DMS79 (cell line): ENCODE measurements around the gene MANBA.

Experiments used
- DNase-seq: peaks from one replicate; lab custom pipeline; 2025; lab: John Stamatoyannopoulos, UW

Gene MANBA

DNA sequence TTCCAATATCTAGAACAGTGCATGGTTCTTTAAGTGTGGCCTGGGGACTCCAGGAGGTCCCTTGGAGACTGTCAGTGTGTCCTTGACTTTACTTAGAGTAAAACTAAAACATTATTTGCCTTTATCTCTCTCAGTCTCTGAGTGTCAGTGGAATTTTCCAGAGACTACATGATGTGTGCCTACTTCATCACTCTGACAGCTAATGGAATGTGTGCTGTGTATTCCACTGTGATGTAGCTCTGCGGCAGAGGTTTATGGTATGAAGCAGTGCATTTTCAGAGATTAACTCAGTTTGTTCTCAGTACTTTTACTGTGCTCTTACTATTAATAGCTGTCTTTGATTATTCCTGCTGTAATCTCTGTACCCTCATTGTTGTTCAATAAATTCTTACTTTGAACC, 85.6 kb downstream of the MANBA start:
- DNase-seq = no peak

GRCh38 chr4:102667001-102667400, 93.8 kb downstream of the MANBA start:
- DNase-seq = no peak

- no peak for DNase-seq
Measured at GRCh38 chr4:102665527-102665926, 95.2 kb downstream of the MANBA start.

DNA sequence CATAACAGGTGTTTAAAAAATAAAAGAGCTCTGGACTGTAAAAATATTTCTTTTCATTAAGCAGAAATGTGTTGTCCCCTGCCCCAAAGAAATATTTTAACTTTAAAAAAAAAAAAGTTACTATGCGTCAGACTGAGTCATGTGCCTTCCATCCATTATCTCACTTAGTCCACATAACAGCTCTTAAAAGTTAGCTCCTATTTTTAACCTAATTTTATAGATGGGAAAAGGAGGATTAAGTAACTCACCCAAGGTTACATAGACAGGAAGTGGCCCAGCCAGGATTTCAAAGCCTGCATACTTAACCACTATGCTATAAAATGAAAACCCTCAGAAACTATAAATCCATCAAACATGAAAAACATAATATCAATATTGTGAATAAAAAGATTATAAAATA, 97.7 kb downstream of the MANBA start:
- DNase-seq = no peak

GRCh38 chr4:102657206-102657605, 103.6 kb downstream of the MANBA start:
- DNase-seq = no peak

DNA sequence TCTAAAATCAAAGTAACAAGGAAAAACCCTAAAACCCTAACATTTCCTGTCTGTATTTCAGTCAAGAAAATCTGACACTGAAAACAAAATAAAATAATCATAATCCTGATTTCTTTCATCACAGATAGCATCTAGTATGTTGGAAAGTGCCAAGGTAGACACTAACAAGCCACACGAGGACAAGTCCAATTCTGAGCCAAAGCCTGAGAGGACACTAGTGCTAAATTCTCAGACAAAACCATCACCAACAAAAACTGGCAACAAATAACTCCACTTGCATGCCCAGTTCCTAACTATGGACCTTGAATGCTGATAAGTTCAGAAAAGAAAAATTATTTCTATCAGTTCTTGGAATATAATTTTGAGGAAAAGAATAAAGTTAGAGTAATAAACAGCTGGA, 113.7 kb downstream of the MANBA start:
- DNase-seq = no peak

- DNase-seq = no peak
Measured at GRCh38 chr4:102642631-102643298, 118.0 kb downstream of the MANBA start.

- DNase-seq = no peak
Measured at GRCh38 chr4:102641793-102642192, 119.0 kb downstream of the MANBA start.

DNA sequence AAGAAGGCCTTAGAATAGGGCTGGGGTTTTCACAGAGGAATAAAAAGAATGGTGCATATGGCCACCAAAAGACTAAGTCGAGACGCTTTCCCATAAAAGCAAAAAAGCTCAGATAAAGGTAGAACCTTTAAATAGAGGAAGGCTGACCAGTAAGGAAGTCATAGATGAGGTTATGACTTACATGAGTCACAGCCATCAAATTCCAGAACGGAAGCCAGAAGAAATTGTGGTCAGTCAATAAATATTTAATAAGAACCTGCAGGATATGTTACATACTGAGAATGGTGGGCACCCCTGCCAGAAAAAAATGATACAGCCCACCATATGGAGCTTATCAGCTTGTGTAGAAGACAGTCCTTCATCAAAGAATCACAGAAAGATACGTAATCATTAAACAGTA, 120.1 kb downstream of the MANBA start:
- no peak for DNase-seq

GRCh38 chr4:102639598-102639997, 121.2 kb downstream of the MANBA start:
- DNase-seq = no peak

DNA sequence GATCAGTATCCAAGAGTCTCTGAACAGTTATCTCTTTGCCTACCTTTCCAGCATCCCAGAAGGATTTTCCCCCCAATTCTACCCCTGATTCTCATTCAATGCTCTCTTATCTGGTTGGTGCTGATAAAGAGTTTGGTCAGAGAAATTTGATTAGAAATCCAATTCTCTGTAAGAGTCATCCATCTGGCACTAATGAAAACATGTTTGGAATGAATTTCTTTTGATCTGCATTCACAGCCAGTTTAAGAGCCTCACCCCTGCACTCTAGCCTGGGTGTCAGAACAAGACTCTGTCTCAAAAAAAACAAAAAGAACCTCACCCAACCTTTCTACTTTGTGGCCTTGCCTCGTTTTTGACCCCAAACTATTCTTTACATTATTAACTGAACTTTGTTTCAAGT, 122.1 kb downstream of the MANBA start:
- DNase-seq = no peak

- no peak for DNase-seq
Measured at GRCh38 chr4:102637391-102637790, 123.4 kb downstream of the MANBA start.

DNA sequence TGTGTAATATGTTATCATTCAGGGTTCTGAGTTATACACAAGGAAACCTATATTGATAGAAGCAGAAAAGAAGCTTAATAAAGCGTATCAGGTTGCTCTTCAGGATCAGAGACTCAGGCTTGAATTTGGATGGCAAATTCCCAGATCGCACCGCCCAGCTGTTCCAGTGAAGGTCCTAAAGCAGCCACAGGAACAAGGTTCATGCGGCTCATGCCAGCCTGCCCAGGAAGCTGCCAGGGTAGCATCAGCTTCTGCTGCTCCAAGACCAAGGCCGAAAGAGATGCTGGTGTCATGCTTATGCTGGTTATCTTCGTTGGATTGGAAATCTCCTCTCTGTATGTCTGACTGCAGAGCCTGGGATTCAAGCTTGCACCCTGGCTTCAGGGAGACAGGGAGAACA, 127.7 kb downstream of the MANBA start:
- DNase-seq = no peak

- DNase-seq = no peak
Measured at GRCh38 chr4:102632241-102633065, 128.3 kb downstream of the MANBA start.

GRCh38 chr4:102631616-102632015, 129.2 kb downstream of the MANBA start:
- no peak for DNase-seq

GRCh38 chr4:102629673-102630072, 131.1 kb downstream of the MANBA start:
- DNase-seq = no peak

DNA sequence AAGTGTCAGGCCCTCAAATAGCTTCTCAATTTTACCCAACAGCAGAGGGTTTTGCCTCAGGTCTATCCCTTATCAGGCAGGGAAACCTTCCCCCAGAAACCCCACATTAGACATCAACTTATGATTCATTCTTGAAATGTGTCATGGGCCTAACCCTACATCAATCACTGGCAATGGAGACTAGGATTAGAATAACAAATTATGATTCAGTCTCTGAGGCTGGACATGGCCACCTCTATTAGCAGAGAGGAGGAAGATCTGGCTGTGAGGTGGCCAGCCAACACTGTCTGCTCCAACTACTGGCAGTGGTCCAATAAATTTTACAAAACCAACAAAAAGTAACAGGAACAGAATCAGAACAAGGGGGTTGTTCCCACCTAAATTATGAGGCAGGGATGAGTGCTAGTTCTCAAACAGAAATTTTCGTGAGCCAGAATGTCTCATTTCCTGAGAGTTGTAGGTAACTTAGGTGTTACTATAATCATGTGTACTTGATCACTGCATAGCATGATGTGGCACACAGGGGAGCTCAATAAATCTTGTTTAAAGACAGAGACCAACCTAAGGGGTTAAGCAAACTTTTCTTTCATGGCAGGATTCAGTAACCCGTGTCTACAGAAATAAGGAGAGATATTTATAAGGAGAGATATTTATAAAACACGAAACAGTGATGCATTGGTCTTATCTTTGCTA, 132.8 kb downstream of the MANBA start:
- no peak for DNase-seq

GRCh38 chr4:102625232-102625930, 135.4 kb downstream of the MANBA start:
- DNase-seq = no peak

DNA sequence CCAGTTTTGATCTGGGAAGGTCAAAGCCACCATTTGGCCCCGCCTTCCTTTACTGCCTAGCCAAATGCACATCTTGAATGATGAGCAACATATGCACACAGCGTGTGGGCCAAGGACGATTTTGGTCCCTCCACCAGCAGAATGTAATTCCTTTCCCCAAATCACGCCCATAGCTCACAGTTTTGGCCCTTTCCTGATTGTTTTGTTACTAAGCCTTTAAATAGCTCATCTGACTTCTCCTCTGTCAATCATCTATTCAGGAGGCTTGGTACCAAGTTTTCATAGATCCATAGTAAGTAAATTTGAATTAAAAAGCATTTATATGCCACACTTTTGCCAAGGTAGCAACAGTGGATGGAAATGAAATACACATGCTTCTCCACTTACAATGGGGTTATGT, 136.3 kb downstream of the MANBA start:
- DNase-seq = no peak

GRCh38 chr4:102623622-102624021, 137.1 kb downstream of the MANBA start:
- no peak for DNase-seq

- DNase-seq = peak; percentile 30
Measured at GRCh38 chr4:102620697-102621497, 139.9 kb downstream of the MANBA start.
